AG08395 (cell line): Measurements from ENCODE around the gene TFIP11.

Source experiments
- DNase-seq: peaks from one replicate; pipeline ENCODE4 v3.0.0; 2012; ENCODE audit warnings: mixed read lengths, low spot score

TFIP11 gene

GRCh38 chr22:26512149-26512793, at the start of gene TFIP11:
Gene TFIP11, minus strand, starts transcription at chr22:26512473. Its CDS starts 2,201 bp downstream, at chr22:26510272.
- DNase-seq = peak; percentile 97

- no peak for DNase-seq
Measured at GRCh38 chr22:26561756-26562417, 49.6 kb upstream of the TFIP11 start.

GRCh38 chr22:26559961-26560575, 47.8 kb upstream of the TFIP11 start:
- no peak for DNase-seq

- DNase-seq = no peak
Measured at GRCh38 chr22:26558248-26558895, 46.1 kb upstream of the TFIP11 start.

- no peak for DNase-seq
Measured at GRCh38 chr22:26556904-26557303, 44.6 kb upstream of the TFIP11 start.

- DNase-seq = no peak
Measured at GRCh38 chr22:26555478-26555877, 43.2 kb upstream of the TFIP11 start.

- DNase-seq = no peak
Measured at GRCh38 chr22:26554956-26555355, 42.7 kb upstream of the TFIP11 start.

GRCh38 chr22:26553056-26553752, 40.9 kb upstream of the TFIP11 start:
- peak; percentile 92 for DNase-seq

GRCh38 chr22:26552466-26552865, 40.2 kb upstream of the TFIP11 start:
- no peak for DNase-seq

- DNase-seq = no peak
Measured at GRCh38 chr22:26551568-26551967, 39.3 kb upstream of the TFIP11 start.

GRCh38 chr22:26550498-26551033, 38.3 kb upstream of the TFIP11 start:
- DNase-seq = peak; percentile 94

- DNase-seq = no peak
Measured at GRCh38 chr22:26549902-26550497, 37.7 kb upstream of the TFIP11 start.

- no peak for DNase-seq
Measured at GRCh38 chr22:26548984-26549383, 36.7 kb upstream of the TFIP11 start.

GRCh38 chr22:26548303-26548702, 36.0 kb upstream of the TFIP11 start:
- DNase-seq = no peak

- no peak for DNase-seq
Measured at GRCh38 chr22:26547837-26548236, 35.6 kb upstream of the TFIP11 start.

- no peak for DNase-seq
Measured at GRCh38 chr22:26547426-26547825, 35.2 kb upstream of the TFIP11 start.

- DNase-seq = no peak
Measured at GRCh38 chr22:26546282-26546681, 34.0 kb upstream of the TFIP11 start.

- DNase-seq = no peak
Measured at GRCh38 chr22:26545827-26546226, 33.6 kb upstream of the TFIP11 start.

GRCh38 chr22:26545385-26545784, 33.1 kb upstream of the TFIP11 start:
- no peak for DNase-seq

GRCh38 chr22:26544489-26544888, 32.2 kb upstream of the TFIP11 start:
- no peak for DNase-seq

GRCh38 chr22:26542831-26543230, 30.6 kb upstream of the TFIP11 start:
- no peak for DNase-seq
